ENCODE measurements around the gene UNC13C.

UNC13C gene

DNA sequence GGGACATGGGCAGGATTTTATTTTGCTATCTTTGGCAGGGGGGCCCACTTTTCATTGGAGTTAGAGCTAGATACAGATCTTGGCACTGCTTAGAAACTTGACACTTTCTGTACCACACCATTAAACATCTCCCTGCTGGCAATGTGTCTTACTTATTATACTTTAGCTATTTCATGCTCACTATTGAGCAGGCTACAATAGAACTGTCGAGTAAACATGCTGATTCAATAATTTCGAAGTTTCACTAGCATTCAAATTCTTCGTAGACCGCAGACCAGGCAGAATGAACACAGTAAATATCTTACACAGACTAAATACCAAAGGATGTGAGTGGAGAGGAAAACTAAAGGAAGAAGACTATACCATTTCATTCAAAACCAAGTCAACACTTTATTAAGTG, 180.8 kb downstream of the UNC13C start:
- Histone ChIP-seq H3K4me3 (ENCODE audit: low read depth, low read length) (no peak overlapping the region), H3K27ac (ENCODE audit: extremely low read depth, low read depth, low read length) (no peak overlapping the region), H3K9me3 (ENCODE audit: control insufficient read depth, insufficient read depth, low read depth, low read length) (no peaks in the 10 kb centered on the region), H3K36me3 (ENCODE audit: control insufficient read depth in 2 of 2, insufficient read depth in 1 of 2, low read length in 2 of 2) (no peaks in the 10 kb centered on the region), H3K4me1 (ENCODE audit: control insufficient read depth, insufficient read depth, low read length) (no peaks in the 10 kb centered on the region)
- TF ChIP-seq ZNF791 (tag by site-specific recombination; IDR thresholded peaks at IDR 0.05) (no peak), ZNF670 (tag by site-specific recombination; IDR thresholded peaks at IDR 0.05; ENCODE audit: low read depth) (no peak), ZNF654 (tag by site-specific recombination; IDR thresholded peaks at IDR 0.05; ENCODE audit: low read depth) (no peak), ZNF423 (tag by site-specific recombination; IDR thresholded peaks at IDR 0.05) (no peak), HOXC10 (CRISPR knock-in tag; IDR thresholded peaks at IDR 0.05) (no peak), GLIS1 (tag by site-specific recombination; IDR thresholded peaks at IDR 0.05) (no peak), ZNF239 (tag by site-specific recombination; IDR thresholded peaks at IDR 0.05) (no peak), ZNF677 (tag by site-specific recombination; IDR thresholded peaks at IDR 0.05) (no peak), YY1 (tag by site-specific recombination; IDR thresholded peaks at IDR 0.05) (no peak), ZFP37 (tag by site-specific recombination; IDR thresholded peaks at IDR 0.05) (no peak)
- TF ChIP-seq, protein P1, sequence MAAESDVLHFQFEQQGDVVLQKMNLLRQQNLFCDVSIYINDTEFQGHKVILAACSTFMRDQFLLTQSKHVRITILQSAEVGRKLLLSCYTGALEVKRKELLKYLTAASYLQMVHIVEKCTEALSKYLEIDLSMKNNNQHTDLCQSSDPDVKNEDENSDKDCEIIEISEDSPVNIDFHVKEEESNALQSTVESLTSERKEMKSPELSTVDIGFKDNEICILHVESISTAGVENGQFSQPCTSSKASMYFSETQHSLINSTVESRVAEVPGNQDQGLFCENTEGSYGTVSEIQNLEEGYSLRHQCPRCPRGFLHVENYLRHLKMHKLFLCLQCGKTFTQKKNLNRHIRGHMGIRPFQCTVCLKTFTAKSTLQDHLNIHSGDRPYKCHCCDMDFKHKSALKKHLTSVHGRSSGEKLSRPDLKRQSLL (tag by site-specific recombination; IDR thresholded peaks at IDR 0.05): no peak
- TF ChIP-seq, protein P2, sequence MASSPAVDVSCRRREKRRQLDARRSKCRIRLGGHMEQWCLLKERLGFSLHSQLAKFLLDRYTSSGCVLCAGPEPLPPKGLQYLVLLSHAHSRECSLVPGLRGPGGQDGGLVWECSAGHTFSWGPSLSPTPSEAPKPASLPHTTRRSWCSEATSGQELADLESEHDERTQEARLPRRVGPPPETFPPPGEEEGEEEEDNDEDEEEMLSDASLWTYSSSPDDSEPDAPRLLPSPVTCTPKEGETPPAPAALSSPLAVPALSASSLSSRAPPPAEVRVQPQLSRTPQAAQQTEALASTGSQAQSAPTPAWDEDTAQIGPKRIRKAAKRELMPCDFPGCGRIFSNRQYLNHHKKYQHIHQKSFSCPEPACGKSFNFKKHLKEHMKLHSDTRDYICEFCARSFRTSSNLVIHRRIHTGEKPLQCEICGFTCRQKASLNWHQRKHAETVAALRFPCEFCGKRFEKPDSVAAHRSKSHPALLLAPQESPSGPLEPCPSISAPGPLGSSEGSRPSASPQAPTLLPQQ (tag by site-specific recombination; IDR thresholded peaks at IDR 0.05): no peak
- TF ChIP-seq, protein P3, sequence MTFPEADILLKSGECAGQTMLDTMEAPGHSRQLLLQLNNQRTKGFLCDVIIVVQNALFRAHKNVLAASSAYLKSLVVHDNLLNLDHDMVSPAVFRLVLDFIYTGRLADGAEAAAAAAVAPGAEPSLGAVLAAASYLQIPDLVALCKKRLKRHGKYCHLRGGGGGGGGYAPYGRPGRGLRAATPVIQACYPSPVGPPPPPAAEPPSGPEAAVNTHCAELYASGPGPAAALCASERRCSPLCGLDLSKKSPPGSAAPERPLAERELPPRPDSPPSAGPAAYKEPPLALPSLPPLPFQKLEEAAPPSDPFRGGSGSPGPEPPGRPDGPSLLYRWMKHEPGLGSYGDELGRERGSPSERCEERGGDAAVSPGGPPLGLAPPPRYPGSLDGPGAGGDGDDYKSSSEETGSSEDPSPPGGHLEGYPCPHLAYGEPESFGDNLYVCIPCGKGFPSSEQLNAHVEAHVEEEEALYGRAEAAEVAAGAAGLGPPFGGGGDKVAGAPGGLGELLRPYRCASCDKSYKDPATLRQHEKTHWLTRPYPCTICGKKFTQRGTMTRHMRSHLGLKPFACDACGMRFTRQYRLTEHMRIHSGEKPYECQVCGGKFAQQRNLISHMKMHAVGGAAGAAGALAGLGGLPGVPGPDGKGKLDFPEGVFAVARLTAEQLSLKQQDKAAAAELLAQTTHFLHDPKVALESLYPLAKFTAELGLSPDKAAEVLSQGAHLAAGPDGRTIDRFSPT (tag by site-specific recombination; IDR thresholded peaks at IDR 0.05): no peak
- TF ChIP-seq, protein P4, sequence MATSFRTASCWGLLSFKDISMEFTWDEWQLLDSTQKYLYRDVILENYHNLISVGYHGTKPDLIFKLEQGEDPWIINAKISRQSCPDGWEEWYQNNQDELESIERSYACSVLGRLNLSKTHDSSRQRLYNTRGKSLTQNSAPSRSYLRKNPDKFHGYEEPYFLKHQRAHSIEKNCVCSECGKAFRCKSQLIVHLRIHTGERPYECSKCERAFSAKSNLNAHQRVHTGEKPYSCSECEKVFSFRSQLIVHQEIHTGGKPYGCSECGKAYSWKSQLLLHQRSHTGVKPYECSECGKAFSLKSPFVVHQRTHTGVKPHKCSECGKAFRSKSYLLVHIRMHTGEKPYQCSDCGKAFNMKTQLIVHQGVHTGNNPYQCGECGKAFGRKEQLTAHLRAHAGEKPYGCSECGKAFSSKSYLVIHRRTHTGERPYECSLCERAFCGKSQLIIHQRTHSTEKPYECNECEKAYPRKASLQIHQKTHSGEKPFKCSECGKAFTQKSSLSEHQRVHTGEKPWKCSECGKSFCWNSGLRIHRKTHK (tag by site-specific recombination; IDR thresholded peaks at IDR 0.05): no peak
- TF ChIP-seq, protein P5, sequence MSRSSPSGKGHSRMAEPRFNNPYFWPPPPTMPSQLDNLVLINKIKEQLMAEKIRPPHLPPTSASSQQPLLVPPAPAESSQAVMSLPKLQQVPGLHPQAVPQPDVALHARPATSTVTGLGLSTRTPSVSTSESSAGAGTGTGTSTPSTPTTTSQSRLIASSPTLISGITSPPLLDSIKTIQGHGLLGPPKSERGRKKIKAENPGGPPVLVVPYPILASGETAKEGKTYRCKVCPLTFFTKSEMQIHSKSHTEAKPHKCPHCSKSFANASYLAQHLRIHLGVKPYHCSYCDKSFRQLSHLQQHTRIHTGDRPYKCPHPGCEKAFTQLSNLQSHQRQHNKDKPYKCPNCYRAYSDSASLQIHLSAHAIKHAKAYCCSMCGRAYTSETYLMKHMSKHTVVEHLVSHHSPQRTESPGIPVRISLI (tag by site-specific recombination; IDR thresholded peaks at IDR 0.05): no peak
- TF ChIP-seq, protein P6, sequence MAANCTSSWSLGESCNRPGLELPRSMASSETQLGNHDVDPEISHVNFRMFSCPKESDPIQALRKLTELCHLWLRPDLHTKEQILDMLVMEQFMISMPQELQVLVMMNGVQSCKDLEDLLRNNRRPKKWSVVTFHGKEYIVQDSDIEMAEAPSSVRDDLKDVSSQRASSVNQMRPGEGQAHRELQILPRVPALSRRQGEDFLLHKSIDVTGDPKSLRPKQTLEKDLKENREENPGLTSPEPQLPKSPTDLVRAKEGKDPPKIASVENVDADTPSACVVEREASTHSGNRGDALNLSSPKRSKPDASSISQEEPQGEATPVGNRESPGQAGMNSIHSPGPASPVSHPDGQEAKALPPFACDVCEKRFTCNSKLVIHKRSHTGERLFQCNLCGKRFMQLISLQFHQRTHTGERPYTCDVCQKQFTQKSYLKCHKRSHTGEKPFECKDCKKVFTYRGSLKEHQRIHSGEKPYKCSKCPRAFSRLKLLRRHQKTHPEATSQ (tag by site-specific recombination; IDR thresholded peaks at IDR 0.05): no peak
- TF ChIP-seq, protein P7, sequence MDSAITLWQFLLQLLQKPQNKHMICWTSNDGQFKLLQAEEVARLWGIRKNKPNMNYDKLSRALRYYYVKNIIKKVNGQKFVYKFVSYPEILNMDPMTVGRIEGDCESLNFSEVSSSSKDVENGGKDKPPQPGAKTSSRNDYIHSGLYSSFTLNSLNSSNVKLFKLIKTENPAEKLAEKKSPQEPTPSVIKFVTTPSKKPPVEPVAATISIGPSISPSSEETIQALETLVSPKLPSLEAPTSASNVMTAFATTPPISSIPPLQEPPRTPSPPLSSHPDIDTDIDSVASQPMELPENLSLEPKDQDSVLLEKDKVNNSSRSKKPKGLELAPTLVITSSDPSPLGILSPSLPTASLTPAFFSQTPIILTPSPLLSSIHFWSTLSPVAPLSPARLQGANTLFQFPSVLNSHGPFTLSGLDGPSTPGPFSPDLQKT (IDR thresholded peaks at IDR 0.05; ENCODE audit: borderline replicate concordance, low read depth, low read length): no peak
- TF ChIP-seq, protein P8, sequence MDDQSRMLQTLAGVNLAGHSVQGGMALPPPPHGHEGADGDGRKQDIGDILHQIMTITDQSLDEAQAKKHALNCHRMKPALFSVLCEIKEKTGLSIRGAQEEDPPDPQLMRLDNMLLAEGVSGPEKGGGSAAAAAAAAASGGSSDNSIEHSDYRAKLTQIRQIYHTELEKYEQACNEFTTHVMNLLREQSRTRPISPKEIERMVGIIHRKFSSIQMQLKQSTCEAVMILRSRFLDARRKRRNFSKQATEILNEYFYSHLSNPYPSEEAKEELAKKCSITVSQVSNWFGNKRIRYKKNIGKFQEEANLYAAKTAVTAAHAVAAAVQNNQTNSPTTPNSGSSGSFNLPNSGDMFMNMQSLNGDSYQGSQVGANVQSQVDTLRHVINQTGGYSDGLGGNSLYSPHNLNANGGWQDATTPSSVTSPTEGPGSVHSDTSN (CRISPR knock-in tag; IDR thresholded peaks at IDR 0.05): no peak
- ChIA-PET POLR2A (no interaction called here), CTCF (no interaction called here)

Data from HEK293 (cell line).